ENCODE data around the gene SNRPA. TPM values are rescaled to one million over a fixed set of nuclear protein-coding genes. Genes with fewer than 3 reads are reported as not detected.

Gene SNRPA
- total and polyA plus RNA-seq, 2 of the 8 experiments (the other 6 are each of a cell fraction or from before 2014, with no cell fraction given), result 201 to 202 TPM

DNA sequence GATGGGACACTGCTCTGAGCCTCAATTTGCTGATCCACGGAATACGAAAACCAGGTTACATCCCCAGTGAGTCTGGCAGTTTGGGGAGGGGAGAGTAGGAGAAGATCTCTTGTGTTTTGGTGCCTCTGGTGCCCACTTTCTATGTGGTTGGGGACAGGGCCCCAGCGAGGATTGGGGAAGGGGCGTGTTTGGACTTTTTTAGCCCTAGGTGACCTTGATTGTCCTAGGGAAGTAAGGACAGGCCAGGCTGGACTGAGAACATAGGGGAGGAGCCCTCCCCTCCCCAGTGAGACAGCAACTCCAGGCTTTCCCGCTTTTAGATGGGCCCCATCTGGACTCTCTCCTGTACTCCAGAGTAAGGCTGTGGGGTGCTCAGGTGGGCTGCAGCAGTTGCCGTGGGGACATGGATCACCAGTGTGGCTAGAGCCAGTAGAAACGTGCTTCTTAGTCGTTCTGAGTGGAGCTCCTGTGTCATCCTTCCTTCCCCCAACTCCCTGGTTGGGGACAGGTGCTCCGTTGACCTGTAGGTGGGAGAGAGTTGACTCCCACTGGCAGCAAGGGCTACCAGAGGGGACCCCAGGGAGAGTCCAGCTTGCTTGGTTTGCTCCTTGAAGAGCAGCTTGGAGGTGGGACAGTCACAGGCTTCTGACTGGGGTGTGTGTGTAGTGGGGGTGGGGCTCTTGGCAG, 52.3 kb downstream of the SNRPA start:
- H3K56ac ChIP-seq (replicated peaks; ENCODE audit: insufficient read length, low read depth, low read length), result no peak overlapping the region
- H3K23me2 ChIP-seq (ENCODE audit: low read depth, low read length), result peaks cover 6% of the 10 kb centered on the region; the same call in 1 of the 2 replicates
- peak overlapping the region; percentile 66 for H2BK5ac ChIP-seq (ENCODE audit: low read depth, low read length)
- no peak overlapping the region for H2BK15ac ChIP-seq (ENCODE audit: low read length)
- H3K18ac ChIP-seq (ENCODE audit: extremely low read depth, low read length), result no peak overlapping the region; the same call in 1 of the 2 replicates
- POLR2A ChIA-PET (ENCODE audit: partially characterized antibody), result interaction anchor here (1.1 to 15.7 kb wide), 5 partner anchors 8 to 87 kb away, joined by 3 to 241 read pairs (median 11); partner anchors contain the start of genes ACTMAP, COQ8B, ITPKC and MIA
- H4K8ac ChIP-seq (ENCODE audit: extremely low read depth, insufficient read depth, low read length), result no peak overlapping the region
- peaks cover 3 to 62% (median 34%) of the 10 kb centered on the region in 4 experiments for H3K4me1 ChIP-seq (replicated peaks in 1 of 4; ENCODE audit: control insufficient read depth in 3 of 4, insufficient read depth in 4 of 4, low read length in 3 of 4)
- H3K4me3 ChIP-seq (ENCODE audit: extremely low read depth in 1 of 4, insufficient read depth in 2 of 4, low read depth in 3 of 4, low read length in 4 of 4), result no peak overlapping the region
- no peak overlapping the region for H2AFZ ChIP-seq (ENCODE audit: low read length)
- peak overlapping the region; percentile 55; the same call in 1 of the 2 replicates for H3K27ac ChIP-seq (ENCODE audit: low read depth, low read length)
- H3K9me3 ChIP-seq (ENCODE audit: insufficient read depth in 2 of 2, low read depth in 1 of 2, low read length in 1 of 2), result no peaks in the 10 kb centered on the region
- DNase-seq (ENCODE audit: low read depth in 1 of 2, low spot score in 2 of 2) (no peak), FAIRE-seq (no peak)
- no peak overlapping the region for H3K14ac ChIP-seq (ENCODE audit: insufficient read length)
- peaks cover 33% of the 10 kb centered on the region for H3K79me1 ChIP-seq (ENCODE audit: low read depth, low read length)
- H3K4me2 ChIP-seq (ENCODE audit: insufficient read depth in 1 of 2, low read depth in 2 of 2, low read length in 2 of 2), result peak overlapping the region; percentile 26 to 67; a peak in 2 of 4 replicates
- CTCF ChIA-PET (ENCODE audit: partially characterized antibody), result interaction anchor here (1.5 kb wide), 1 partner anchor 15 kb away, joined by 5 read pairs; no protein-coding TSS in a partner anchor
- peak overlapping the region in 2 of 4 experiments; percentile 14 to 20; a peak in 4 of 7 replicates for H3K9ac ChIP-seq (replicated peaks in 1 of 4; ENCODE audit: extremely low read depth in 1 of 4, low read depth in 3 of 4, low read length in 3 of 4)
- H3K79me2 ChIP-seq (ENCODE audit: control insufficient read depth in 1 of 2, insufficient read depth in 2 of 2, low read length in 2 of 2), result peaks cover 14 to 77% of the 10 kb centered on the region in 2 experiments
- no peak overlapping the region for H2BK12ac ChIP-seq (ENCODE audit: low read depth, low read length)
- no peak overlapping the region for H3K4ac ChIP-seq (replicated peaks; ENCODE audit: insufficient read length, low read depth, low read length)
- H2BK20ac ChIP-seq (ENCODE audit: low read length), result no peak overlapping the region
- H2BK120ac ChIP-seq (replicated peaks; ENCODE audit: low read depth, low read length), result no peak overlapping the region
- H3K27me3 ChIP-seq (replicated peaks in 1 of 4; ENCODE audit: control insufficient read depth in 3 of 4, extremely low read depth in 1 of 4, insufficient read depth in 3 of 4, low read length in 3 of 4), result no peaks in the 10 kb centered on the region
- H4K91ac ChIP-seq (replicated peaks; ENCODE audit: insufficient read length, low read length), result no peak overlapping the region
- peak overlapping the region; percentile 70; the same call in 1 of the 2 replicates for H2AK5ac ChIP-seq (ENCODE audit: low read depth, low read length)
- 85% methylated on average over 9 of the region's 9 CpGs; no CpG with 5 or more reads in 1 of the 2 experiments for WGBS, 2 experiments (ENCODE audit: extremely low coverage in 1 of 2, insufficient coverage in 1 of 2, insufficient read length in 1 of 2, insufficient replicate concordance in 2 of 2, low coverage in 1 of 2, low lambda C conversion rate in 2 of 2, missing lambda C conversion rate in 1 of 2)
- H4K5ac ChIP-seq (ENCODE audit: insufficient read length, low read depth, low read length), result no peak overlapping the region
- peaks cover 42 to 63% of the 10 kb centered on the region in 2 experiments for H4K20me1 ChIP-seq (replicated peaks in 1 of 2; ENCODE audit: control insufficient read depth in 1 of 2, insufficient read depth in 2 of 2, low read length in 2 of 2)
- no peak overlapping the region for H3K23ac ChIP-seq (ENCODE audit: insufficient read length)
- H3K36me3 ChIP-seq (ENCODE audit: control insufficient read depth in 2 of 4, insufficient read depth in 4 of 4, low read length in 3 of 4), result peaks cover 6 to 49% (median 15%) of the 10 kb centered on the region in 4 experiments; a peak in 7 of 8 replicates
- TF ChIP-seq SIRT6 (IDR thresholded peaks at IDR 0.05; ENCODE audit: low read length) (no peak), NRF1 (IDR thresholded peaks at IDR 0.05; ENCODE audit: low read depth, low read length) (no peak), CHD1 (IDR thresholded peaks at IDR 0.05; ENCODE audit: low read depth, low read length) (no peak), SP4 (IDR thresholded peaks at IDR 0.05; ENCODE audit: low read length) (no peak), ZNF274 (IDR thresholded peaks at IDR 0.05; ENCODE audit: borderline replicate concordance, extremely low read depth, low read length) (no peak), TBP (IDR thresholded peaks at IDR 0.05; ENCODE audit: low read depth, low read length) (no peak), BCL11A (IDR thresholded peaks at IDR 0.05; ENCODE audit: low read depth in 2 of 2, low read length in 2 of 2) (no peak), ASH2L (IDR thresholded peaks at IDR 0.05; ENCODE audit: low read length) (no peak), TCF12 (IDR thresholded peaks at IDR 0.05; ENCODE audit: low read depth, low read length) (no peak), CBX5 (IDR thresholded peaks at IDR 0.05; ENCODE audit: low read depth, low read length) (no peak), SIX5 (IDR thresholded peaks at IDR 0.05; ENCODE audit: low read depth, low read length) (no peak), TAF1 (IDR thresholded peaks at IDR 0.05; ENCODE audit: low read depth, low read length) (no peak), FOSL1 (IDR thresholded peaks at IDR 0.05; ENCODE audit: insufficient read depth, low read depth, low read length) (no peak), POLR2AphosphoS5 (IDR thresholded peaks at IDR 0.05; ENCODE audit: low read depth, low read length) (no peak; the same call in 1 of the 2 replicates)

All from H1 (cell line).